HEK293 (cell line): ENCODE measurements around the gene IL24.

Source experiments
- CTCF ChIA-PET: fragments of 350-600 bp; formaldehyde crosslinking; extraction: SDS; loops from one replicate; lab custom pipeline; 2021; ENCODE audit warnings: antibody characterized with exemption; lab: Yijun Ruan, JAX
- POLR2A ChIA-PET: fragments of 300-600 bp; formaldehyde crosslinking; extraction: SDS; loops from one replicate; lab custom pipeline; 2020; ENCODE audit warnings: antibody characterized with exemption, inconsistent platforms; lab: Yijun Ruan, JAX
- H3K27ac ChIP-seq: fragments of 200-500 bp; sonication (Bioruptor generic); 2 replicates; pipeline ENCODE4 v1.5.1; 2014; ENCODE audit warnings: low read depth, low read length, control low read depth, inconsistent platforms; ENCODE audit errors: extremely low read depth
- H3K36me3 ChIP-seq, 2 experiments: fragments of 200-500 bp in 1 of 2; sonication (Bioruptor generic) in 1 of 2; 1 replicate in 1 of 2; 2 replicates in 1 of 2; pipeline ENCODE4 v1.5.1; 2014 to 2017; ENCODE audit warnings: inconsistent platforms in 2 of 2, low read length in 2 of 2; ENCODE audit not compliant: control insufficient read depth in 2 of 2, insufficient read depth in 1 of 2
- H3K4me1 ChIP-seq: fragments of 200-500 bp; sonication (Bioruptor generic); 2 replicates; pipeline ENCODE4 v1.5.1; 2014; ENCODE audit warnings: mild to moderate bottlenecking, low read length, inconsistent platforms; ENCODE audit not compliant: control insufficient read depth, insufficient read depth
- H3K4me3 ChIP-seq: 2 replicates; pipeline ENCODE4 v1.5.1; 2011; ENCODE audit warnings: low read depth, mild to moderate bottlenecking, control low read depth, low read length, moderate library complexity
- H3K9me3 ChIP-seq: fragments of 200-500 bp; sonication (Bioruptor generic); 2 replicates; pipeline ENCODE4 v1.5.1; 2014; ENCODE audit warnings: low read depth, low read length, inconsistent platforms; ENCODE audit not compliant: control insufficient read depth, insufficient read depth
- BCL11A ChIP-seq: fragments of 450-650 bp; formaldehyde crosslinking; IDR thresholded peaks from 2 replicates; pipeline ENCODE4 v1.5.1; 2016; ENCODE audit warnings: low read depth, missing biosample characterization, missing genetic modification characterization
- CTCF ChIP-seq: fragments of 450-650 bp; formaldehyde crosslinking; IDR thresholded peaks from 2 replicates; pipeline ENCODE4 v1.5.1; 2016; ENCODE audit warnings: missing biosample characterization, missing genetic modification characterization
- KLF16 ChIP-seq: fragments of 450-650 bp; formaldehyde crosslinking; IDR thresholded peaks from 2 replicates; pipeline ENCODE4 v1.5.1; 2017; ENCODE audit warnings: missing biosample characterization, missing genetic modification characterization
- PRDM1 ChIP-seq: fragments of 450-650 bp; formaldehyde crosslinking; IDR thresholded peaks from 2 replicates; pipeline ENCODE4; 2016; ENCODE audit warnings: missing biosample characterization, missing genetic modification characterization
- SCRT1 ChIP-seq: fragments of 450-650 bp; formaldehyde crosslinking; IDR thresholded peaks from 2 replicates; pipeline ENCODE4 v1.5.1; 2016; ENCODE audit warnings: missing biosample characterization, missing genetic modification characterization, borderline replicate concordance
- SP3 ChIP-seq: fragments of 450-650 bp; formaldehyde crosslinking; IDR thresholded peaks from 2 replicates; pipeline ENCODE4 v1.5.1; 2016; ENCODE audit warnings: missing biosample characterization, missing genetic modification characterization
- TRIM28 ChIP-seq: IDR thresholded peaks from 2 replicates; pipeline ENCODE4 v1.6.1; 2011; ENCODE audit warnings: low read length, control low read depth, borderline replicate concordance
- ZBTB17 ChIP-seq: fragments of 450-650 bp; formaldehyde crosslinking; IDR thresholded peaks from 2 replicates; pipeline ENCODE4 v1.5.1; 2016; ENCODE audit warnings: missing biosample characterization, missing genetic modification characterization
- ZBTB20 ChIP-seq: fragments of 450-650 bp; formaldehyde crosslinking; IDR thresholded peaks from 2 replicates; pipeline ENCODE4 v1.5.1; 2016; ENCODE audit warnings: missing biosample characterization, missing genetic modification characterization
- ZBTB8A ChIP-seq: fragments of 450-650 bp; formaldehyde crosslinking; IDR thresholded peaks from 2 replicates; pipeline ENCODE4 v1.5.1; 2016; ENCODE audit warnings: missing biosample characterization, missing genetic modification characterization
- ZFP69B ChIP-seq: fragments of 450-650 bp; formaldehyde crosslinking; IDR thresholded peaks from 2 replicates; pipeline ENCODE4 v1.5.1; 2016; ENCODE audit warnings: missing biosample characterization, missing genetic modification characterization
- ZIC2 ChIP-seq: fragments of 450-650 bp; formaldehyde crosslinking; IDR thresholded peaks from 2 replicates; pipeline ENCODE4 v1.5.1; 2016; ENCODE audit warnings: missing biosample characterization, missing genetic modification characterization
- ZNF138 ChIP-seq: fragments of 450-650 bp; formaldehyde crosslinking; IDR thresholded peaks from 2 replicates; pipeline ENCODE4 v1.5.1; 2016; ENCODE audit warnings: missing biosample characterization, missing genetic modification characterization, borderline replicate concordance
- ZNF175 ChIP-seq: fragments of 450-650 bp; formaldehyde crosslinking; IDR thresholded peaks from 2 replicates; pipeline ENCODE4 v1.5.1; 2016; ENCODE audit warnings: missing biosample characterization, missing genetic modification characterization
- ZNF214 ChIP-seq: fragments of 450-650 bp; formaldehyde crosslinking; IDR thresholded peaks from 2 replicates; pipeline ENCODE4 v1.5.1; 2017; ENCODE audit warnings: missing biosample characterization, mild to moderate bottlenecking, missing genetic modification characterization, borderline replicate concordance
- ZNF530 ChIP-seq: fragments of 450-650 bp; formaldehyde crosslinking; IDR thresholded peaks from 2 replicates; pipeline ENCODE4 v1.5.1; 2016; ENCODE audit warnings: low read depth, missing biosample characterization, missing genetic modification characterization
- ZNF654 ChIP-seq: fragments of 450-650 bp; formaldehyde crosslinking; IDR thresholded peaks from 2 replicates; pipeline ENCODE4 v1.5.1; 2016; ENCODE audit warnings: low read depth, missing biosample characterization, missing genetic modification characterization
- ZNF660 ChIP-seq: fragments of 450-650 bp; IDR thresholded peaks from 2 replicates; pipeline ENCODE4 v1.5.1; 2018; ENCODE audit warnings: missing biosample characterization, mild to moderate bottlenecking, missing genetic modification characterization
- ZNF664 ChIP-seq: fragments of 450-650 bp; formaldehyde crosslinking; IDR thresholded peaks from 2 replicates; pipeline ENCODE4 v1.5.1; 2016; ENCODE audit warnings: missing biosample characterization, missing genetic modification characterization
- ZNF747 ChIP-seq: fragments of 450-650 bp; formaldehyde crosslinking; IDR thresholded peaks from 2 replicates; pipeline ENCODE4 v1.5.1; 2016; ENCODE audit warnings: missing biosample characterization, missing genetic modification characterization
- ZNF76 ChIP-seq: fragments of 450-650 bp; formaldehyde crosslinking; IDR thresholded peaks from 2 replicates; pipeline ENCODE4; 2016; ENCODE audit warnings: low read depth, missing biosample characterization, missing genetic modification characterization, borderline replicate concordance

The IL24 gene

GRCh38 chr1:206859082-206859521 is 38.1 kb upstream of the IL24 start:
- no peak overlapping the region for H3K27ac ChIP-seq
- H3K4me1 ChIP-seq, result peaks cover 4% of the 10 kb centered on the region; the same call in 1 of the 2 replicates
- no peaks in the 10 kb centered on the region for H3K36me3 ChIP-seq
- ChIA-PET CTCF (interaction anchor here (0.9 to 1.3 kb wide), 3 partner anchors 53 to 74 kb away, joined by 3 to 9 read pairs (median 3); no protein-coding TSS in a partner anchor), POLR2A (no interaction called here)
- TF ChIP-seq ZNF747 (tag by site-specific recombination), result no peak
- no peak for TF ChIP-seq BCL11A (tag by site-specific recombination)
- no peaks in the 10 kb centered on the region for H3K9me3 ChIP-seq
- H3K4me3 ChIP-seq, result no peak overlapping the region

DNA sequence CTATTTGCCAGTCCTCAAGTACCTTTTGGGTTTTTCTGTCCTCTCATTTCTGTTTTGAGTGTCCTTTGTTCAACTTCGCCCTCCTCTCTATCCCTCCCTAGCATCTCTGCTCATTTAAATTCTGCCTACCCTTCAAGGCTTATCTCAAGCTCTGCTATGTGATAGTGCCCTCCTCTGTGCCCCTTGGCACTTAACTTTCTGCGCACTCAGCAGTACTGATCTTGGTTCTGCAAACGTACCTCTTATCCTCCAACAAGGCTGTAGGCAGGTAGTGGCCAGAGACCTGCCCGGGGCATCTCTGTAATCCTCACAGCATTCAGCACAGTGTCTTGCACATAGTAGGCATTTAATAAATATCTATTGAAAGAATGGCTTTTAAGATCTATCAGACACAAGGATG is 37.1 kb upstream of the IL24 start:
- Histone ChIP-seq H3K36me3 (no peaks in the 10 kb centered on the region), H3K4me3 (no peak overlapping the region), H3K27ac (no peak overlapping the region), H3K4me1 (no peaks in the 10 kb centered on the region), H3K9me3 (no peaks in the 10 kb centered on the region)
- POLR2A ChIA-PET, result no interaction called here
- TF ChIP-seq TRIM28 (no peak), ZNF175 (tag by site-specific recombination) (no peak), ZIC2 (tag by site-specific recombination) (no peak), ZNF138 (tag by site-specific recombination) (no peak), ZNF76 (tag by site-specific recombination) (no peak), SP3 (tag by site-specific recombination) (no peak), ZNF530 (no peak), ZFP69B (no peak), ZNF664 (tag by site-specific recombination) (no peak), ZNF214 (tag by site-specific recombination) (no peak)
- TF ChIP-seq, all 188 proteins: peak for 0
- CTCF ChIA-PET, result interaction anchor here (0.9 to 1.9 kb wide), 4 partner anchors 19 to 73 kb away, joined by 3 to 6 read pairs (median 3); no protein-coding TSS in a partner anchor

DNA sequence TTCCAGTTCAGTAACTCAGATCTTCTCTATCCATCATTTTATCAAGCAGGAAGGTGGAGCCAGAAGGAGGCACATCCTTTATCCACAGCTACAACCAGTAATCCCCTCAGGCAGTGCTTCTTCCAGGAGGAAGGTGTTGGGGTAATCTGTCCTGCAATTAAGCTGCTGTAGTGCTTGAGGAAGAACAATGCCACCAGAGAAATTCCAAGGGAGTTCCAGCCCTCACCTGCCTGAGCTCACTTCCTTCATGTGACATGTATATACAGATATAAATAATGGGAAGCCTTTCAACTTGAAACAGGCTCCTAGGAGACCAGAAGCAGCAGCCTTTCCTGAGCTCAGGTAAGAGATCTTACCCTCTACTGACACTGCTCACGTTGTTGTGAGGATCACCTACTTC is 34.0 kb upstream of the IL24 start:
- no peaks in the 10 kb centered on the region for H3K4me1 ChIP-seq
- H3K27ac ChIP-seq, result no peak overlapping the region
- POLR2A ChIA-PET, result interaction anchor here (0.5 kb wide), 1 partner anchor 52 kb away, joined by 4 read pairs; no protein-coding TSS in a partner anchor
- H3K9me3 ChIP-seq, result no peaks in the 10 kb centered on the region
- TF ChIP-seq SCRT1 (tag by site-specific recombination) (no peak), ZBTB8A (tag by site-specific recombination) (no peak)
- CTCF ChIA-PET, result interaction anchor here (0.7 to 2.8 kb wide), 2 partner anchors 49 to 65 kb away, joined by 3 to 18 read pairs; no protein-coding TSS in a partner anchor
- H3K36me3 ChIP-seq, result no peaks in the 10 kb centered on the region
- H3K4me3 ChIP-seq, result no peak overlapping the region

DNA sequence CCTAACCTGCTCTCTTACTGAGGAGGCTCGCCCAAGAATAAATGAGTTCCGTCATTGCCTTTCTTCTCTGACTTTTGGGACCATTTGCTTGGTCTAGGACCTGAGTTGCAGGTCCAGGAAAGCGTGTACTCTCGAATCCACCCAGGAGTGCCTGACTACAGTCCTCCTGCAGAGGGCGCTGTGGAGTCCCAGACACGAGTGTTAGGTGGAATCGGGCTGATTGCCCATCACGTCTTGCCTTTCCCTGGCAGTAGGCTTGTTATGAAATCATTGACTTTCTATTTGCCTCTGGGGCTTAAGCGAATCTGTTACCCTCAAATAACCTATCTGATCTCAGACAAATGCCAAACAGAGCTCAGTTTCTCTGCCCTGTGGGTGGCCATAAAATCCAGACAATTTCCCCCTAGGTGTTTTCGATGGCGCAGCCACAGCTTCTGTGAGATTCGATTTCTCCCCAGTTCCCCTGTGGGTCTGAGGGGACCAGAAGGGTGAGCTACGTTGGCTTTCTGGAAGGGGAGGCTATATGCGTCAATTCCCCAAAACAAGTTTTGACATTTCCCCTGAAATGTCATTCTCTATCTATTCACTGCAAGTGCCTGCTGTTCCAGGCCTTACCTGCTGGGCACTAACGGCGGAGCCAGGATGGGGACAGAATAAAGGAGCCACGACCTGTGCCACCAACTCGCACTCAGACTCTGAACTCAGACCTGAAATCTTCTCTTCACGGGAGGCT is 32.1 kb upstream of the IL24 start, which contains the start of gene IL20:
IL20 (plus strand) TSS at position 685 of the 733 bp plus-strand sequence. CDS start 230 bp downstream, outside the sequence.
- Histone ChIP-seq H3K27ac (no peak within 1 kb of the TSS), H3K36me3 (no peaks in the 10 kb centered on the region), H3K9me3 (no peaks in the 10 kb centered on the region), H3K4me3 (no peak within 1 kb of the TSS), H3K4me1 (no peaks in the 10 kb centered on the region)
- TF ChIP-seq ZBTB20 (tag by site-specific recombination), result no peak
- peak; percentile 68 for TF ChIP-seq CTCF
- TF ChIP-seq PRDM1, result 0 out of 2 replicates have a peak, but pooled peaks have one; percentile 29
- TF ChIP-seq ZBTB17 (tag by site-specific recombination), result peak; percentile 55
- TF ChIP-seq ZNF660 (tag by site-specific recombination), result peak; percentile 83
- TF ChIP-seq KLF16 (tag by site-specific recombination), result no peak
- TF ChIP-seq ZNF654 (tag by site-specific recombination), result peak; percentile 42
- ChIA-PET CTCF (interaction anchor here (0.6 to 2.8 kb wide), 32 partner anchors 8 to 386 kb away, joined by 3 to 27 read pairs (median 5); no protein-coding TSS in a partner anchor), POLR2A (no interaction called here)
